ENCODE data around the gene EPB41L3. TPM values are rescaled to one million over a fixed set of nuclear protein-coding genes. Genes with fewer than 3 reads are reported as not detected.

Gene EPB41L3
- total and polyA plus RNA-seq, 10 of the 15 experiments (the other 5 are each of a cell fraction or from before 2014, with no cell fraction given), result 0.11 to 0.69 (median 0.23) TPM; not detected in 6

DNA sequence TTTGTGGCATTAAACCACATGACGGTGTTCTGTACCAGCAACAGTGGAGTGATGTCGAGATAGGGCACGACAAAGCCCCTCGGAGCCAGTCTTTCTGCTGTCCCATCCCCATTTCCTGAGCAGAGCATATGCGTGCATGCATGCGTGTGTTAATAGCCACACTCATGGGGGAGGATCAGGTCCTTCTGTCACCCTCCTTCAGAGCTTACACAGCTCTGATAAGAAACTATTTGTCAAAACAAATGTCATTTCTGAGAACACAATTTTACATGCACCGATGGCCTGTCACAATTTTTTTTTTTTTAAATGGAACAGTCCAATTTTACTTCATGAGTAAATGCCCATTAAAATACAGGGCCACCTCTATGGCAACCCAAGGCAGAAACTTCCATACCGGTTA lies 152.4 kb downstream of the EPB41L3 start:
- Histone ChIP-seq H3K27me3 (replicated peaks in 1 of 2; ENCODE audit: control insufficient read depth in 2 of 2, insufficient read depth in 2 of 2, low read length in 1 of 2) (no peaks in the 10 kb centered on the region), H2AFZ (ENCODE audit: control insufficient read depth, low read depth, low read length) (no peak overlapping the region), H3K9ac (ENCODE audit: control insufficient read depth, insufficient read depth, low read length) (no peak overlapping the region), H4K20me1 (ENCODE audit: control insufficient read depth, insufficient read depth) (no peaks in the 10 kb centered on the region), H3K4me2 (ENCODE audit: control insufficient read depth, insufficient read depth) (no peak overlapping the region), H3K27ac (ENCODE audit: control insufficient read depth, insufficient read depth) (no peak overlapping the region), H3K9me3 (replicated peaks; ENCODE audit: control insufficient read depth, insufficient read depth, low read length) (no peaks in the 10 kb centered on the region), H3K79me2 (ENCODE audit: control insufficient read depth, insufficient read depth, low read length) (no peaks in the 10 kb centered on the region), H3K4me3 (no peak overlapping the region), H3K4me1 (ENCODE audit: control insufficient read depth, insufficient read depth, low read length) (no peaks in the 10 kb centered on the region), H3K36me3 (ENCODE audit: control insufficient read depth in 2 of 2, insufficient read depth in 2 of 2, low read length in 1 of 2) (no peaks in the 10 kb centered on the region)
- in situ Hi-C loops (cut with MboI), result no loop called here
- POLR2A ChIA-PET, result no interaction called here
- RAD21 ChIA-PET (ENCODE audit: unreplicated experiment), result no interaction called here
- TF ChIP-seq ZNF274 (IDR thresholded peaks at IDR 0.05; ENCODE audit: insufficient read depth, insufficient read length) (no peak), PAX8 (IDR thresholded peaks at IDR 0.05) (no peak), EGR1 (IDR thresholded peaks at IDR 0.05; ENCODE audit: borderline replicate concordance in 1 of 2, low read depth in 2 of 2, low read length in 2 of 2) (no peak), CBX5 (IDR thresholded peaks at IDR 0.05; ENCODE audit: low read depth) (no peak), EP300 (IDR thresholded peaks at IDR 0.05; ENCODE audit: borderline replicate concordance in 1 of 2, control insufficient read depth in 1 of 2, low read depth in 2 of 2, low read length in 2 of 2) (no peak), KLF5 (IDR thresholded peaks at IDR 0.05; ENCODE audit: partially characterized antibody) (no peak)
- TF ChIP-seq, protein P1, sequence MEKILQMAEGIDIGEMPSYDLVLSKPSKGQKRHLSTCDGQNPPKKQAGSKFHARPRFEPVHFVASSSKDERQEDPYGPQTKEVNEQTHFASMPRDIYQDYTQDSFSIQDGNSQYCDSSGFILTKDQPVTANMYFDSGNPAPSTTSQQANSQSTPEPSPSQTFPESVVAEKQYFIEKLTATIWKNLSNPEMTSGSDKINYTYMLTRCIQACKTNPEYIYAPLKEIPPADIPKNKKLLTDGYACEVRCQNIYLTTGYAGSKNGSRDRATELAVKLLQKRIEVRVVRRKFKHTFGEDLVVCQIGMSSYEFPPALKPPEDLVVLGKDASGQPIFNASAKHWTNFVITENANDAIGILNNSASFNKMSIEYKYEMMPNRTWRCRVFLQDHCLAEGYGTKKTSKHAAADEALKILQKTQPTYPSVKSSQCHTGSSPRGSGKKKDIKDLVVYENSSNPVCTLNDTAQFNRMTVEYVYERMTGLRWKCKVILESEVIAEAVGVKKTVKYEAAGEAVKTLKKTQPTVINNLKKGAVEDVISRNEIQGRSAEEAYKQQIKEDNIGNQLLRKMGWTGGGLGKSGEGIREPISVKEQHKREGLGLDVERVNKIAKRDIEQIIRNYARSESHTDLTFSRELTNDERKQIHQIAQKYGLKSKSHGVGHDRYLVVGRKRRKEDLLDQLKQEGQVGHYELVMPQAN (conservative IDR thresholded peaks at IDR 0.05), result no peak
- ATAC-seq (no peak), FAIRE-seq (no peak), DNase-seq (ENCODE audit: low read depth, low spot score) (no peak)
- SMC1A ChIA-PET (ENCODE audit: uncharacterized antibody, unreplicated experiment), result no interaction called here
- no TSS peak for BruUV-seq (replicated peaks)
- CTCF ChIA-PET, result no interaction called here
- intact Hi-C loops (cut with micrococcal nuclease; ENCODE audit: unreplicated experiment), result no loop called here
- WGBS (ENCODE audit: insufficient coverage, insufficient replicate concordance, low lambda C conversion rate, missing lambda C conversion rate), result 81% methylated on average over 7 of the region's 8 CpGs

Data from GM12878 (cell line).